Measurements from ENCODE around the gene CDCA7L.

GRCh38 chr7:21984042-21984441 is 38.3 kb upstream of the CDCA7L start:
- TF ChIP-seq CTCF (IDR thresholded peaks at IDR 0.05) (no peak), POLR2A (IDR thresholded peaks at IDR 0.05) (no peak)

Measured in testis (tissue), 2 donors.